ENCODE data around the gene TNXB. TPM values are rescaled to one million over a fixed set of nuclear protein-coding genes. Genes with fewer than 3 reads are reported as not detected.
"Not testable (repeated sequence)": the region's sequence is repeated elsewhere in the genome, so short reads cannot be mapped to it uniquely, and the experiment has no call there.

TNXB gene
- total RNA-seq, 1 experiment from 2014 or later: 10.6 TPM

GRCh38 chr6:32148289-32149091 lies 39.4 kb upstream of the TNXB start:
- H3K36me3 Mint-ChIP-seq (ENCODE audit: insufficient read depth, unreplicated experiment): no peaks in the 10 kb centered on the region
- peaks cover 24% of the 10 kb centered on the region for H3K4me1 Mint-ChIP-seq (ENCODE audit: low read depth, unreplicated experiment)
- BruUV-seq (replicated peaks): no TSS peak
- H3K4me3 Mint-ChIP-seq (ENCODE audit: low read depth, unreplicated experiment): no peak overlapping the region
- peaks cover 2% of the 10 kb centered on the region for H3K9me3 Mint-ChIP-seq (ENCODE audit: low read depth, unreplicated experiment)
- H3K27me3 Mint-ChIP-seq (ENCODE audit: unreplicated experiment): no peaks in the 10 kb centered on the region
- no peak overlapping the region for H3K27ac Mint-ChIP-seq (ENCODE audit: unreplicated experiment)
- DNase-seq: no peak
- CTCF ChIA-PET: no interaction called here
- TF ChIP-seq CTCF (IDR thresholded peaks at IDR 0.05; ENCODE audit: unreplicated experiment): peak; percentile 14
- intact Hi-C loops (cut with micrococcal nuclease; ENCODE audit: unreplicated experiment): no loop called here

GRCh38 chr6:32147401-32148132 lies 38.4 kb upstream of the TNXB start:
- H3K27ac Mint-ChIP-seq (ENCODE audit: unreplicated experiment): no peak overlapping the region
- H3K4me1 Mint-ChIP-seq (ENCODE audit: low read depth, unreplicated experiment): peaks cover 15% of the 10 kb centered on the region
- intact Hi-C loops (cut with micrococcal nuclease; ENCODE audit: unreplicated experiment): no loop called here
- H3K9me3 Mint-ChIP-seq (ENCODE audit: low read depth, unreplicated experiment): peaks cover 2% of the 10 kb centered on the region
- no peaks in the 10 kb centered on the region for H3K36me3 Mint-ChIP-seq (ENCODE audit: insufficient read depth, unreplicated experiment)
- BruUV-seq (replicated peaks): no TSS peak
- CTCF ChIA-PET: no interaction called here
- DNase-seq: no peak
- peaks cover 1% of the 10 kb centered on the region for H3K27me3 Mint-ChIP-seq (ENCODE audit: unreplicated experiment)
- H3K4me3 Mint-ChIP-seq (ENCODE audit: low read depth, unreplicated experiment): no peak overlapping the region
- TF ChIP-seq CTCF (IDR thresholded peaks at IDR 0.05; ENCODE audit: unreplicated experiment): no peak

- DNase-seq: no peak
- CTCF ChIA-PET: interaction anchor here (0.7 kb wide), 1 partner anchor 724 kb away, joined by 3 read pairs; no protein-coding TSS in a partner anchor
- peaks cover 2% of the 10 kb centered on the region for H3K9me3 Mint-ChIP-seq (ENCODE audit: low read depth, unreplicated experiment)
- H3K4me3 Mint-ChIP-seq (ENCODE audit: low read depth, unreplicated experiment): no peak overlapping the region
- no peak for TF ChIP-seq CTCF (IDR thresholded peaks at IDR 0.05; ENCODE audit: unreplicated experiment)
- no TSS peak for BruUV-seq (replicated peaks)
- H3K27me3 Mint-ChIP-seq (ENCODE audit: unreplicated experiment): peaks cover 10% of the 10 kb centered on the region
- H3K4me1 Mint-ChIP-seq (ENCODE audit: low read depth, unreplicated experiment): peaks cover 15% of the 10 kb centered on the region
- H3K27ac Mint-ChIP-seq (ENCODE audit: unreplicated experiment): peak overlapping the region; percentile 34
- intact Hi-C loops (cut with micrococcal nuclease; ENCODE audit: unreplicated experiment): no loop called here
- no peaks in the 10 kb centered on the region for H3K36me3 Mint-ChIP-seq (ENCODE audit: insufficient read depth, unreplicated experiment)
Observed at GRCh38 chr6:32146687-32147086, 37.5 kb upstream of the TNXB start.

GRCh38 chr6:32146287-32146686 lies 37.1 kb upstream of the TNXB start:
- Mint-ChIP-seq H3K4me3 (ENCODE audit: low read depth, unreplicated experiment) (no peak overlapping the region), H3K27me3 (ENCODE audit: unreplicated experiment) (peaks cover 14% of the 10 kb centered on the region), H3K4me1 (ENCODE audit: low read depth, unreplicated experiment) (peaks cover 15% of the 10 kb centered on the region), H3K36me3 (ENCODE audit: insufficient read depth, unreplicated experiment) (no peaks in the 10 kb centered on the region), H3K27ac (ENCODE audit: unreplicated experiment) (peak overlapping the region; percentile 34), H3K9me3 (ENCODE audit: low read depth, unreplicated experiment) (peaks cover 2% of the 10 kb centered on the region)
- intact Hi-C loops (cut with micrococcal nuclease; ENCODE audit: unreplicated experiment): no loop called here
- CTCF ChIA-PET: interaction anchor here (0.7 kb wide), 1 partner anchor 724 kb away, joined by 3 read pairs; no protein-coding TSS in a partner anchor
- TF ChIP-seq CTCF (IDR thresholded peaks at IDR 0.05; ENCODE audit: unreplicated experiment): no peak
- no TSS peak for BruUV-seq (replicated peaks)
- DNase-seq: no peak

DNA sequence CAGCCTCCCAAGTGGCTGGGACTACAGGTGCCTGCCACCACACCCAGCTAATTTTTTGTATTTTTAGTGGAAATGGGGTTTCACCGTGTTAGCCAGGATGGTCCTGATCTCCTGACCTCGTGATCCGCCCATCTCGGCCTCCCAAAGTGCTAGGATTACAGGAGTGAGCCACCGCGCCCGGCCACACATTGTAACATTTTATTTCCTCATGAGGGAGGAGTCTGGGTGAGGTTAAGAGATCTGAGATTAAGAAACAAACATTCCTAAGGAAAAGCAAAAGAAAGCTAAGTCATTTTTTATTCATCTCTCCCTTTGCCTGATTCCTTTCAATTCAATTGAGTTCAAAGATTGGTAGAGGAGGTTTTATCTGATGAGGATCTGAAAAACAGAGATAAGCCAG lies 35.1 kb upstream of the TNXB start:
- H3K27ac Mint-ChIP-seq (ENCODE audit: unreplicated experiment): not testable (repeated sequence)

More for the DNA sequence above, 35.1 kb upstream of the TNXB start:
- H3K4me3 Mint-ChIP-seq (ENCODE audit: low read depth, unreplicated experiment); DNase-seq; intact Hi-C loops (cut with micrococcal nuclease; ENCODE audit: unreplicated experiment); H3K36me3 Mint-ChIP-seq (ENCODE audit: insufficient read depth, unreplicated experiment); H3K9me3 Mint-ChIP-seq (ENCODE audit: low read depth, unreplicated experiment); BruUV-seq (replicated peaks): not testable (repeated sequence)
- peaks cover 21% of the 10 kb centered on the region for H3K27me3 Mint-ChIP-seq (ENCODE audit: unreplicated experiment)
- peaks cover 15% of the 10 kb centered on the region for H3K4me1 Mint-ChIP-seq (ENCODE audit: low read depth, unreplicated experiment)
- CTCF ChIA-PET: interaction anchor here (0.8 to 1.1 kb wide), 3 partner anchors 14 to 33 kb away, joined by 3 to 4 read pairs (median 3); partner anchors contain the start of gene FKBPL

Data from Calu3 (cell line).